ENCODE measurements around the gene TOB2.
A peak's percentile ranks its signal among the peaks of the same experiment; 100 is the strongest.
"Not testable (repeated sequence)": the region's sequence is repeated elsewhere in the genome, so short reads cannot be mapped to it uniquely, and the experiment has no call there.

The TOB2 gene

DNA sequence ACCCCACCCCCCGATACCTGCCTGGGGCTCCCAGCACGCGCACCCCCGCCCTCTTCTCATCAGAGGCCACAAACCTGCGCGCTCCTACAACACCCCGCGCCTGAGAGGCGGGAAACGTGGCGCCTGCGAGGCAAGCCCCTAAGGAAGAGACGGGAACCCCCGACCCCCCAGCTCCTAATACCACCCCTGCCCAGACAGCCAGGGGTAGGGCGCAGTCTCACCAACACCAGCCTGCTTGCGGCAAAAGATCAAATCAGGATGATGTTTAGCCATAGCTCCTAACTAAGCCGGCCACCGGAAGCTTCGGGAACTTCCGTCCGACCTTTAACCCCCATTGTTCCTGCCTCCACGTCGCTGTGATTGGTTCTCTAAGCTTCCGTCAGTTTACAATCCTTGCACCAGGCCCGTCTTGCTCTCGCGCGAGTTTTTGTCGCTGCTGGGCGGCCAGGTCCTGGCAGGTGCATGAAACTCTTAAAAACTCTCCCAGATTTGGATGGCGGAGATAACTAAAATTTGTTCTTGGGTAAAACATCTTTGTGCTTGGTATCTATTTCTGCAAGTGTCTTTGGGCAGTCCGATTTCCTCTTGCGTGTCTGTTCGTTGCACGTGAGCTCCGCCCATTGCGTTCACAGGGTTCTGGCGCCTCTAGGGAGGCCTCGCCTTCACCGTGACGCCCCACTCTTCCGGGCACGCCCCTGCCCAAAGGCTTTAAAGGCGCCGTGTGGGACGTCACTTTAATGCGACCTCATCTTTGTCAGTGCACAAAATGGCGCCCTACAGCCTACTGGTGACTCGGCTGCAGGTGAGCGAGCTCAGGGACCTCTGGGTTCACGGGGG, 22.0 kb upstream of the TOB2 start, which contains the start of the genes ACO2 and PHF5A:
Gene ACO2, plus strand, starts transcription at position 737 of the 837 bp plus-strand sequence. Its CDS starts 30 bp downstream, at position 767.
Gene PHF5A, minus strand, starts transcription at position 312 of the 837 bp plus-strand sequence. Its CDS starts 39 bp downstream, at position 273.
- peak; percentile 74 to 99 (median 96) for DNase-seq

GRCh38 chr22:41461901-41462300, 15.3 kb upstream of the TOB2 start:
- DNase-seq, result no peak

GRCh38 chr22:41460071-41460470, 13.5 kb upstream of the TOB2 start:
- peak in 40 of 56 donors; percentile 16 to 84 (median 61) for DNase-seq

- no peak for DNase-seq
Observed at GRCh38 chr22:41459431-41459830, 12.8 kb upstream of the TOB2 start.

DNA sequence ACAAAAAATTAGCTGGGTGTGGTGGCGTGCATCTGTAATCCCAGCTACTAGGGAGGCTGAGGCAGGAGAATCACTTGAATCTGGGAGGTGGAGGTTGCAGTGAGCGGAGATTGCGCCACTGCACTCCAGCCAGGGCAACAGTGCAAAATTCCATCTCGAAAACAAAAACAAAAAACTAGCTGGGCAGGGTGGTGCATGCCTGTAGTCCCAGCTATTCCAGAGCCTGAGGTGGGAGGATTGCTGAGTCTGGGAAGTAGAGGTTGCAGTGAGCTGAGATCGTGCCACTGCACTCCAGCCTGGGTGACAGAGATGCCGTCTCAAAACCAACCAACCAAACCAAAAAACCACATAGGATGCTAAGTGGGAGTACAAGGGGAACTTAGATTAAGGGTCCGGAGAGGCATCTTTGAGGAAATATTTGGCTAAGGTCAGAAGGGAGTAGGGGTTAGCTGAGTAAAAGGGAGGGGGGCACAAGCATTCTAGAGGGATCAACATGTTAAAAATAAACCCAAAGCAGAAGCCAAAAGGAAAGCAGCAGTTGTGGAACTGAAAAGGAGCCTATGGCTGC, 11.6 kb upstream of the TOB2 start:
- DNase-seq, result no peak

DNA sequence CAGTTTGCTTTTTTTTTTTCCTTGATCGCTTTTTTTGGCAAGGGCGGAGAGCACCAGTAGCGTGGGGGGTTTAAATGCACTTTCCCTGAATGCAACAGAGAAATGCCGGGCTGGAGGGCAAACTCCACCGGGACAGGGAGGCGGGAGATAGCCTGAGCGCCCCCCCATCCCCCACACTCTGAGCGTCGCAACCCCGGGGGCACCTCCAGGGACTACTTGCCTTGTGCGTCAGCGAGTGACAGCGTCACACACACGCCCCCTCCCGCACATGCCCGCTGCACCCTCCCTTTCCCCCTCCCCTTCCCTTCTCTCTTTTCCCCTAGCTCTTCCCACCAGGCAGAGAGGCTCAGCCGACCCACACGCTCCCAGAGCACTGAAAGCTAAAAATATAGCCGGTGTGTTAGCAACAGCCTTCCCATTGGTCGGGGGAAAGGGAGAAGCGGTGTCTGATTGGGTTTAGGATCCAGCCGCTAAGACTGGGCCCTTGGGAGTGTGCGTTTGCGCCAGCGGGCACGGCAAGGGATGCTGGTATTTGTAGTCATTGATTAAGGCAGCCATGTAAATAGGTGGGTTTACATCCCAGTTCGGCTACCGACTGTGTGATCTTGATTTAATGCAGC, 1.7 kb upstream of the TOB2 start:
- peak; percentile 65 to 100 (median 98) for DNase-seq

GRCh38 chr22:41447435-41448188, 1.0 kb upstream of the TOB2 start:
- peak in 49 of 56 donors; percentile 38 to 86 (median 68) for DNase-seq

DNA sequence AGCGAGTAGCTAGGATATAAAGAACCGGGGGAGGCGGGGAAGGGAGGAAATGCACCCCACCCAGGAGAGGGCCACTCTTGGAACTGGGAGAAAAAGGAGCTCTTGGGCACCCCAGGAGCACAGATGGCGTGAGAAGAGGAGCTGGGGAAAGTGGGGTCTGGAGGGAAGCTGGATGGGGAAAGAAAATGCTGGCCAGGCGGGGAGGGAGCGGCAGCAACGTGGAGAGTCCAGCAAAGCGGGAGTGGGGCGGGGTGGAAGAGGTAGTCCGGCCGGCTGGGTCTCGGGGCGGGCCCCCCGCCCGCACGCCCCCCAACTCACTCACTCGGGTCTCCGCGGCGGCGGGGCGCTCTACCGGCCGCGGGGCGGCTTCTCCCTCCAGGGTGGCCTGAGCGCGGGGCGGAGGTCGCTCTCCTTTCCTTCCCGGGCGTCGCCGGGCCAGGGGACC, 522 bp downstream of the TOB2 start:
- peak in 9 of 56 donors; percentile 21 to 51 (median 36) for DNase-seq

- peak in 10 of 56 donors; percentile 10 to 58 (median 36) for DNase-seq
Observed at GRCh38 chr22:41445129-41446056, 1.2 kb downstream of the TOB2 start.

DNA sequence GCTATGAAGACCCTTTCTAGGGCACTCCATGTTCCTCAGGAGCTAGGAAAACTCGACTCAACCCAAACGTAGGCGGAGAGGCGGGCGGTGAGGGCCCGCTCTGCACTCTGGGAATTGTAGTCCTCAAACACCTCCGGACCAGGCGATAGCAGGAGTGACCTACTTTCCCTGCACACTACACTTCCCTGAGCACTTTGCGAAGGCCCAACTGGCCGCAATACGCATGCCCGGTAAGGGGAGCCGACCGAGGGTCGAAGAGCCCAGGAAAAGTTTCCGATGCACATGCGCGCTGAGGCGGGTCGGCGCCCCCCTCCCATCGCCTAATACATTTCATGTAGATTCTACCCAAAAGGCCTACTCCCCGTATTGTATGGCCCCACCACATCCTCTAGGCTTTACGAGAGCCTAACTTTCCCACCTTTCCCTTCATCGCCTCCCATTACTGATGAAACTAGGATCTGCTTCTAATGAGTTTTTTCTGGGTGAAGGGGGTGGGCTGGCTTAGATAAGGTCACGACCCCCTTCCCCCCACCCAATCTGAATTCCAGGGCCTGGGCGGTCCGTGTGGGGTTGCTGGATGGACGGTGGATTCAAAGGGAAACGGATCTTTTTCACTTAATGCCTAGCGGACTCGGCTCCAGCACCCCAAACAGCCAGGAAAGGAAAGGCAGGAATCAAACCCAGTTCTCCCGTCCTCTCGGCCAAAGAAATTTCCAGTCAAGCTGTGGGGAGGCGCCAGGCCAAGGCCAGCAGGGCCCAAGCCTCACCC, 2.1 kb downstream of the TOB2 start:
- peak; percentile 22 to 92 (median 81) for DNase-seq

GRCh38 chr22:41442240-41442792, 4.3 kb downstream of the TOB2 start:
- DNase-seq, result peak in 1 of 56 donors; percentile 12

GRCh38 chr22:41440511-41440910, 6.1 kb downstream of the TOB2 start:
- not testable (repeated sequence) for DNase-seq

DNA sequence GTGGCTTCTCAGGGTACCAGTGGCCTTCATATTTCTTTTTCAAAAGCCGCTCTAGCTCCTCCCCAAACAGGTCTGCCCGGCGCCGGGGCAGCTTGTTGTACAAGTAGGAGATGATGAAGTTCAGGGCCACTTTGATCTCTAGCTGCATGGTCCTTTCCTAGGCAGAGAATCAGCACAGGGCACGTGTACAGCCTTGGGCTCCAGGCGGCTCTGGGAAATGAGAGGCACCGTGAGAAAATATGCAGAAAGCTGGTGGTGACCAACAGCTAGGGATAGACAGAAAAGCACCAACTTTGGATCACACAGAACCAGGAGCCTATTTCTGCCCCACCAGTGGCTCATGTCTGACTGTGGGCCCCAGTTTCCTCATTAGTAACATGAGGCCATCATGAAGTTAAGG, 9.4 kb downstream of the TOB2 start:
- no peak for DNase-seq

- DNase-seq, result peak in 2 of 56 donors; percentile 16 to 52
Observed at GRCh38 chr22:41436322-41437113, 10.1 kb downstream of the TOB2 start.

DNA sequence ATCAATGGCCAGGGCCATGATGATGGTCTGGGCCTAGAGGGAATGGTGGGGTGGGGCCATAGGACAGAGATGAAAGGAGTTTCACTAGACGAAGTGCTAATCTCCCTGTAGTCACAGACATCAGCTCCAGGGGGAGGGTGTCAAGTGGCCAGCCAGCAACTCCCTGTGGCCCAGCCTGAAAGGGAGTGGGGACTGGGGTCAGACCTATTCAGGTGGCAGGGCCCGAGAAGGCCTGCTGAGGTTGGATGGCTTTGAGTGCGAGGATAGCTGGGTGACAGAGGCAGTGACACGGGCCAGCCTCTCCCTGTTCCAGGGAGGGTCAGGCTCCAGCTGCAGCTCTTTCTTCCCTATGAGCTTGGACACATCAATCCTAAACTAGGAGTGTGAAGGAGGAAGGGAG, 11.0 kb downstream of the TOB2 start:
- no peak for DNase-seq

GRCh38 chr22:41434361-41435003, 12.1 kb downstream of the TOB2 start:
- DNase-seq, result peak in 2 of 56 donors; percentile 26 to 35

DNA sequence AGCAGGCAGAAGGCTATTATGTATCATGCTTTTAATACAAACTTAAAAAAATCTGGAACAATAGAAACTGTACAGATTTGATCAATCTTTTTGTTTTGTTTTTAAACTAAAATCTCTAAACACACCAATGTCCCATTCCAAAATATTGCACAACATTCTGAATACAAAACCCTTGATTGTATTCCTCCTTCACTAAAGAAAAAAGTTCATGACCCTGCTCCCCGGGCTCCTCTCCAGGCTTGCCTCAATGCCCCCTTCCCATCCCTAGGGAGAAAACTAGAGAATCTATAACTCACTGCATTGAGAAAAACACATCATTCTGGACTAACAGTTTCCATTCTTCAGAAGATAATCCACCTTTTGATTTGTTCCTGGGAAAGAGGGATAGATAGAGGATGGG, 13.1 kb downstream of the TOB2 start:
- DNase-seq, result not testable (repeated sequence)

Data from amygdala (tissue), 56 donors.